ENCODE data around the gene SH3RF3. TPM values are rescaled to one million over a fixed set of nuclear protein-coding genes. Genes with fewer than 3 reads are reported as not detected.

Gene SH3RF3
- total and polyA plus RNA-seq, 10 of the 15 experiments (the other 5 are each of a cell fraction or from before 2014, with no cell fraction given) = 0.08 to 8.8 (median 2.3) TPM

- TF ChIP-seq, protein P1, sequence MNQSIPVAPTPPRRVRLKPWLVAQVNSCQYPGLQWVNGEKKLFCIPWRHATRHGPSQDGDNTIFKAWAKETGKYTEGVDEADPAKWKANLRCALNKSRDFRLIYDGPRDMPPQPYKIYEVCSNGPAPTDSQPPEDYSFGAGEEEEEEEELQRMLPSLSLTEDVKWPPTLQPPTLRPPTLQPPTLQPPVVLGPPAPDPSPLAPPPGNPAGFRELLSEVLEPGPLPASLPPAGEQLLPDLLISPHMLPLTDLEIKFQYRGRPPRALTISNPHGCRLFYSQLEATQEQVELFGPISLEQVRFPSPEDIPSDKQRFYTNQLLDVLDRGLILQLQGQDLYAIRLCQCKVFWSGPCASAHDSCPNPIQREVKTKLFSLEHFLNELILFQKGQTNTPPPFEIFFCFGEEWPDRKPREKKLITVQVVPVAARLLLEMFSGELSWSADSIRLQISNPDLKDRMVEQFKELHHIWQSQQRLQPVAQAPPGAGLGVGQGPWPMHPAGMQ (IDR thresholded peaks at IDR 0.05; ENCODE audit: borderline replicate concordance) = no peak
- TF ChIP-seq MYB (IDR thresholded peaks at IDR 0.05; ENCODE audit: borderline replicate concordance, low read depth, low read length) (no peak), RBBP5 (conservative IDR thresholded peaks at IDR 0.05) (no peak), SP1 (IDR thresholded peaks at IDR 0.05; ENCODE audit: low read depth, low read length) (no peak), SMAD5 (IDR thresholded peaks at IDR 0.05; ENCODE audit: low read depth) (no peak), ZNF207 (IDR thresholded peaks at IDR 0.05; ENCODE audit: borderline replicate concordance) (no peak), NFYB (IDR thresholded peaks at IDR 0.05; ENCODE audit: insufficient read depth, low read depth, low read length) (no peak), GABPA (IDR thresholded peaks at IDR 0.05; ENCODE audit: low read depth) (0 out of 2 replicates have a peak, but pooled peaks have one; percentile 16), CHD1 (IDR thresholded peaks at IDR 0.05; ENCODE audit: low read depth, low read length) (no peak), NRF1 (conservative IDR thresholded peaks at IDR 0.05; ENCODE audit: low read depth, low read length) (no peak), NFIC (IDR thresholded peaks at IDR 0.05; ENCODE audit: low read depth, low read length) (peak; percentile 64; the same call in 1 of the 2 replicates), ZBTB33 (IDR thresholded peaks at IDR 0.05) (no peak), RELA (IDR thresholded peaks at IDR 0.05; ENCODE audit: borderline replicate concordance, partially characterized antibody) (no peak), STAT1 (conservative IDR thresholded peaks at IDR 0.05) (no peak), EP300 (IDR thresholded peaks at IDR 0.05; ENCODE audit: borderline replicate concordance in 1 of 2, control insufficient read depth in 1 of 2, low read depth in 2 of 2, low read length in 2 of 2) (peak; percentile 37 to 57; a peak in 2 of 4 replicates), PAX5 (IDR thresholded peaks at IDR 0.05; ENCODE audit: borderline replicate concordance, low read depth, low read length) (no peak), MTA3 (IDR thresholded peaks at IDR 0.05; ENCODE audit: borderline replicate concordance, low read length) (peak; percentile 71; the same call in 1 of the 2 replicates)
- TF ChIP-seq, protein P2, sequence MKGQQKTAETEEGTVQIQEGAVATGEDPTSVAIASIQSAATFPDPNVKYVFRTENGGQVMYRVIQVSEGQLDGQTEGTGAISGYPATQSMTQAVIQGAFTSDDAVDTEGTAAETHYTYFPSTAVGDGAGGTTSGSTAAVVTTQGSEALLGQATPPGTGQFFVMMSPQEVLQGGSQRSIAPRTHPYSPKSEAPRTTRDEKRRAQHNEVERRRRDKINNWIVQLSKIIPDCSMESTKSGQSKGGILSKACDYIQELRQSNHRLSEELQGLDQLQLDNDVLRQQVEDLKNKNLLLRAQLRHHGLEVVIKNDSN (IDR thresholded peaks at IDR 0.05; ENCODE audit: borderline replicate concordance, extremely low read length, insufficient read depth, low read depth, low read length) = no peak
- TF ChIP-seq, protein P3, sequence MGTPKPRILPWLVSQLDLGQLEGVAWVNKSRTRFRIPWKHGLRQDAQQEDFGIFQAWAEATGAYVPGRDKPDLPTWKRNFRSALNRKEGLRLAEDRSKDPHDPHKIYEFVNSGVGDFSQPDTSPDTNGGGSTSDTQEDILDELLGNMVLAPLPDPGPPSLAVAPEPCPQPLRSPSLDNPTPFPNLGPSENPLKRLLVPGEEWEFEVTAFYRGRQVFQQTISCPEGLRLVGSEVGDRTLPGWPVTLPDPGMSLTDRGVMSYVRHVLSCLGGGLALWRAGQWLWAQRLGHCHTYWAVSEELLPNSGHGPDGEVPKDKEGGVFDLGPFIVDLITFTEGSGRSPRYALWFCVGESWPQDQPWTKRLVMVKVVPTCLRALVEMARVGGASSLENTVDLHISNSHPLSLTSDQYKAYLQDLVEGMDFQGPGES (IDR thresholded peaks at IDR 0.05) = no peak
- TF ChIP-seq, protein P4, sequence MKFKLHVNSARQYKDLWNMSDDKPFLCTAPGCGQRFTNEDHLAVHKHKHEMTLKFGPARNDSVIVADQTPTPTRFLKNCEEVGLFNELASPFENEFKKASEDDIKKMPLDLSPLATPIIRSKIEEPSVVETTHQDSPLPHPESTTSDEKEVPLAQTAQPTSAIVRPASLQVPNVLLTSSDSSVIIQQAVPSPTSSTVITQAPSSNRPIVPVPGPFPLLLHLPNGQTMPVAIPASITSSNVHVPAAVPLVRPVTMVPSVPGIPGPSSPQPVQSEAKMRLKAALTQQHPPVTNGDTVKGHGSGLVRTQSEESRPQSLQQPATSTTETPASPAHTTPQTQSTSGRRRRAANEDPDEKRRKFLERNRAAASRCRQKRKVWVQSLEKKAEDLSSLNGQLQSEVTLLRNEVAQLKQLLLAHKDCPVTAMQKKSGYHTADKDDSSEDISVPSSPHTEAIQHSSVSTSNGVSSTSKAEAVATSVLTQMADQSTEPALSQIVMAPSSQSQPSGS (IDR thresholded peaks at IDR 0.05; ENCODE audit: low read length) = no peak
Observed at GRCh38 chr2:109218087-109218791, 89.2 kb downstream of the SH3RF3 start (continued).

Measured in GM12878 (cell line).